HepG2 (cell line): ENCODE data around the gene CTAGE1. TPM values are rescaled to one million over a fixed set of nuclear protein-coding genes. Genes with fewer than 3 reads are reported as not detected.
A peak's percentile ranks its signal among the peaks of the same experiment; 100 is the strongest.
"Not testable (repeated sequence)": the region's sequence is repeated elsewhere in the genome, so short reads cannot be mapped to it uniquely, and the experiment has no call there.

ENCODE experiments used
- ATAC-seq: fragments of 200-7000 bp; cut with Tn5 transposase; 3 replicates; pipeline ENCODE4 v1.9.1; 2020; ENCODE audit warnings: mild to moderate bottlenecking, moderate library complexity
- BruUV-seq: library from RNA; stranded (reverse); fragments of 400-500 nt; replicated peaks from 2 replicates; lab custom pipeline; 2021; lab: Mats Ljungman, UMichigan
- CTCF ChIA-PET: fragments of 300-600 bp; formaldehyde crosslinking; extraction: SDS; loops from one replicate; lab custom pipeline; 2021; ENCODE audit warnings: low total read pairs, inconsistent platforms, low intra/inter-chr PET ratio; lab: Yijun Ruan, JAX
- POLR2A ChIA-PET: fragments of 350-600 bp; sonication (Branson Sonifier 250); formaldehyde crosslinking; loops from one replicate; lab custom pipeline; 2020; ENCODE audit warnings: antibody characterized with exemption, inconsistent platforms; lab: Yijun Ruan, JAX
- DNase-seq: peaks from one replicate; pipeline ENCODE4 v3.0.0-alpha.2; 2015; ENCODE audit warnings: low spot score
- FAIRE-seq: peaks from 3 replicates; lab custom pipeline; 2011; peaks lifted over from hg19 to GRCh38; lab: Jason Lieb, UNC
- H2AFZ ChIP-seq: one replicate; pipeline ENCODE4 v1.6.1; 2011; ENCODE audit warnings: low read length, inconsistent platforms
- H3K27ac ChIP-seq: fragments of 300-600 bp; 3 replicates; pipeline ENCODE4 v1.8.0; 2011; ENCODE audit warnings: mixed run types, mild to moderate bottlenecking, mixed read lengths, low read length, inconsistent platforms; ENCODE audit not compliant: insufficient read depth; ENCODE audit errors: extremely low read length
- H3K27me3 ChIP-seq, 2 experiments: fragments of 200-600 bp in 1 of 2; 2 replicates in 1 of 2; 3 replicates in 1 of 2; pipeline versions ENCODE4 v1.6.0 to v1.8.0; 2011; ENCODE audit warnings: low read length in 2 of 2, mild to moderate bottlenecking in 2 of 2, moderate library complexity in 2 of 2, inconsistent platforms in 1 of 2; ENCODE audit not compliant: insufficient read depth in 2 of 2, control insufficient read depth in 1 of 2
- H3K36me3 ChIP-seq, 2 experiments: fragments of 200-600 bp in 1 of 2; replicated peaks in 1 of 2; 2 replicates in 1 of 2; 3 replicates in 1 of 2; pipeline versions ENCODE4 v1.5.1 to v1.8.0; 2011; ENCODE audit warnings: low read length in 2 of 2, inconsistent platforms in 1 of 2; ENCODE audit not compliant: insufficient read depth in 2 of 2, control insufficient read depth in 1 of 2
- H3K4me1 ChIP-seq: 2 replicates; pipeline ENCODE4 v1.5.1; 2012; ENCODE audit warnings: low read length, inconsistent platforms; ENCODE audit not compliant: insufficient read depth
- H3K4me2 ChIP-seq: 2 replicates; pipeline ENCODE4 v1.6.0; 2011; ENCODE audit warnings: low read depth, low read length, inconsistent platforms
- H3K4me3 ChIP-seq, 3 experiments: fragments of 200-600 bp in 1 of 3; sonication (generic), shearing (Covaris generic) in 1 of 3; replicated peaks in 1 of 3; 2 replicates each; pipeline ENCODE4 v1.5.1; 2011 to 2016; ENCODE audit warnings: low read length in 3 of 3, inconsistent platforms in 2 of 3, low read depth in 2 of 3, mild to moderate bottlenecking in 2 of 3, control low read depth in 1 of 3, mixed read lengths in 1 of 3; ENCODE audit not compliant: insufficient read depth in 1 of 3
- H3K79me2 ChIP-seq: one replicate; pipeline ENCODE4 v1.6.1; 2011; ENCODE audit warnings: low read length, inconsistent platforms; ENCODE audit not compliant: insufficient read depth
- H3K9ac ChIP-seq: 2 replicates; pipeline ENCODE4 v1.6.0; 2011; ENCODE audit warnings: mild to moderate bottlenecking, low read depth, low read length, inconsistent platforms; ENCODE audit not compliant: insufficient read depth
- H3K9me3 ChIP-seq: 2 replicates; pipeline ENCODE4 v1.5.1; 2012; ENCODE audit warnings: mild to moderate bottlenecking, low read length
- H4K20me1 ChIP-seq: 2 replicates; pipeline ENCODE4 v1.6.0; 2011; ENCODE audit warnings: inconsistent platforms, mild to moderate bottlenecking, low read length, moderate library complexity; ENCODE audit not compliant: insufficient read depth
- CREB1 ChIP-seq, 2 experiments: fragments of 450-650 bp in 1 of 2; IDR thresholded peaks; 2 replicates each; pipeline ENCODE4 v1.6.1; 2016 to 2017; ENCODE audit warnings: control low read depth in 1 of 2, mild to moderate bottlenecking in 1 of 2, missing compliant biosample characterization in 1 of 2, missing genetic modification characterization in 1 of 2
- ZNF766 ChIP-seq: sonication (generic); formaldehyde crosslinking; IDR thresholded peaks from 2 replicates; pipeline ENCODE4 v1.5.0; 2020; ENCODE audit warnings: missing genetic modification reagents, borderline replicate concordance
- WGBS: methylation state at CpG from one replicate; pipeline ENCODE4 v1.1.6; 2017; ENCODE audit warnings: low lambda C conversion rate; 5-methylcytosine and 5-hydroxymethylcytosine counted together
- in situ Hi-C: cut with HindIII; loops from 2 replicates; pipeline ENCODE4 v1.10.0; 2017; ENCODE audit warnings: low pct_unique_long_range_greater_than_20kb; ENCODE audit not compliant: extremely low pct_ligation_motif_present
- intact Hi-C: fragments of 100-400 bp; cut with micrococcal nuclease; formaldehyde crosslinking; loops from one replicate; pipeline ENCODE4 v1.10.0; 2022; ENCODE audit not compliant: unreplicated experiment
- polyA plus RNA-seq, 8 experiments: library from polyadenylated mRNA; depleted of rRNA in 3 of 8; stranded (reverse) in 7 of 8; unstranded in 1 of 8; fragments of >200 nt; fragmentation: Illumina TruSeq in 4 of 8; extraction: Trizol in 4 of 8; gene quantifications; 2 replicates each; pipeline versions ENCODE4 v1.2.1 to v1.2.3, GENCODE V29; 2011 to 2016; ENCODE audit warnings: low read depth in 4 of 8, missing spikeins in 1 of 8, mixed read lengths in 1 of 8; ENCODE audit not compliant: insufficient read depth in 1 of 8
- total RNA-seq, 5 experiments: library from RNA; depleted of rRNA; stranded (reverse); fragments of >200 nt; fragmentation: Illumina TruSeq; extraction: Trizol; gene quantifications; 2 replicates each; pipeline ENCODE4 v1.2.3, GENCODE V29; 2016; ENCODE audit warnings: low read depth in 1 of 5

CTAGE1 gene
- total and polyA plus RNA-seq, 2 of the 13 experiments (the other 11 are each of a cell fraction or from before 2014, with no cell fraction given), result 0.02 TPM; not detected in 1

DNA sequence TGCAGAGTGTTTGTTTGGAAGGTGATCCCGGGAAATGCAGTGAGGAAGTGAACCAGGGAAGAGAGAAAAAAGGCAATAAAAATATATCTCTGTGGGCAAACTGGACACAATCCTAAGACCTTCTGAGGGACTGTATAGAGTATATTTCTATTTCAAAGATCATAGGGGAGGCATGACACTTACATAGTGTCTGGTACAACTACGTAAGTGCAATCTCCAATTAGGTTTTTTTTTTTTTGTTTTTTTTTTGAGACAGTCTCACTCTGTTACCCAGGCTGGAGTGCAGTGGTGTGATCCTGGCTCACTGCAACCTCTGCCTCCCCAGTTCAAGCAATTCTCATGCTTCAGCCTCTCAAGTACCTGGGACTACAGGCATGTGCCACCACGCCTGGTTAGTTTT, 24.6 kb downstream of the CTAGE1 start:
- DNase-seq, H3K9ac ChIP-seq, H3K79me2 ChIP-seq, H3K4me1 ChIP-seq, H3K9me3 ChIP-seq, FAIRE-seq, in situ Hi-C loops, BruUV-seq, H3K36me3 ChIP-seq, intact Hi-C loops, H4K20me1 ChIP-seq, H3K4me3 ChIP-seq, POLR2A ChIA-PET, H3K27ac ChIP-seq, CTCF ChIA-PET, H2AFZ ChIP-seq, H3K27me3 ChIP-seq, H3K4me2 ChIP-seq, ATAC-seq: not testable (repeated sequence)
- 3% methylated on average over 3 of the region's 3 CpGs for WGBS

DNA sequence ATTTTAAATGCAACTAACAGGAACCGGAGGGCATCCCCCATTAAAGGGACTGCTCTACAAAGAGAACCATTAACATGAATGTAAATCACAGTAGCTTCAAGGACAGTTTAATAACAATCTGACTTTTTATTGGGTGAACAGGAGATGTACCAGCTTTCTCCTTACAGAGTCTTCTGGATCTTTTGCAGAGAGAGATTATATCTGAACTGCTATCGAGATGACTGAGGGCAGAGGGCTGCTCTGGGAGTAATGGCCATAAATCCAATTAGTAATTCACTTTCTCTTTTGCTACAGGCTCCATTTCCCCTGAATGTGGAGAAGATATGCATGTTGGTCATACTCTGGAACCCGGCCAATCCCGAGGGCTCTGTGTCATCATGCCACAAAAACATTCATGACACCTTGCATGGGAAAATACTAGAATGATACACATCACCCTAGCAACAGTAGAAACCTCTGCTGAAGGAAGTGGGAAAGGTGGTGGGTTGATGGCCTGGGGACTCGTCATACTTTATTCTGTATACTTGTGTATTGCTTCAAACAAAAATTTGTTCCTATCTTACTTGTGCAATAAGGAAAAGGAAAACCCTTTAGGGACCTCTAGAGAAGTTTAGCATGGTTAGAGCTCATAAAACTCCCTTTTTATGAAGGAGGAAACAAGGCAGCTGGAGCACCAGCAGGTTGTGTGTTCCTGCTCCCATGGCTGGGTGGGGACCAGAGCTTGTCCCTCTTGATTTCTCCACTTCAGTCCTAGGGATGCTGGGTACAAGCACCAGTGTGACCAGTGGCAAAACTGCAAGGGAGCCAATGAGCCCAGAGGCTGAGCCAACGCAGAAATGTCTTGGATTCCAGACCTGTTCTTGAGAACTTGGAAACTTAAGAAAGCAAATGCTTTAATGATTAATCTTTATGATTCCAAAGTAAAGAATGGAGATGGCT, 26.0 kb downstream of the CTAGE1 start:
- DNase-seq, result no peak
- ATAC-seq, result no peak
- 11% methylated on average over 6 of the region's 6 CpGs for WGBS
- TF ChIP-seq ZNF766 (CRISPR knock-in tag), result no peak
- TF ChIP-seq CREB1 (IDR thresholded peaks at IDR 0.05), result 0 out of 2 replicates have a peak, but pooled peaks have one; percentile 15
- no peak for TF ChIP-seq CREB1 (CRISPR knock-in tag; IDR thresholded peaks at IDR 0.05)
- ChIA-PET CTCF (no interaction called here), POLR2A (no interaction called here)
- Histone ChIP-seq H4K20me1 (no peaks in the 10 kb centered on the region), H3K9me3 (no peaks in the 10 kb centered on the region), H3K9ac (no peak overlapping the region), H3K27me3 (no peaks in the 10 kb centered on the region), H3K36me3 (no peaks in the 10 kb centered on the region), H3K4me3 (no peak overlapping the region), H2AFZ (no peak overlapping the region), H3K4me2 (no peak overlapping the region), H3K4me1 (no peaks in the 10 kb centered on the region), H3K79me2 (no peaks in the 10 kb centered on the region), H3K27ac (no peak overlapping the region)
- intact Hi-C loops (no loop called here), in situ Hi-C loops (no loop called here)
- no peak for FAIRE-seq
- no TSS peak for BruUV-seq
